Esophagus squamous epithelium (tissue), 4 donors: Measurements from ENCODE around the gene FPGT.

Source experiments
- CTCF ChIP-seq, 6 experiments: fragments of 450-650 bp in 4 of 6; fragments of 200-600 bp in 2 of 6; sonication (generic) in 2 of 6; IDR thresholded peaks; one replicate each; pipeline ENCODE4 v1.5.1; 2016 to 2019; ENCODE audit warnings: antibody characterized with exemption in 6 of 6, mild to moderate bottlenecking in 4 of 6, moderate library complexity in 4 of 6
- POLR2A ChIP-seq, 4 donors: fragments of 450-650 bp; IDR thresholded peaks; one replicate each; pipeline ENCODE4 v1.6.1; 2017; ENCODE audit warnings: antibody characterized with exemption in 4 of 4, mild to moderate bottlenecking in 4 of 4, moderate library complexity in 3 of 4

- TF ChIP-seq CTCF (IDR thresholded peaks at IDR 0.05) = no peak
- no peak for TF ChIP-seq POLR2A (IDR thresholded peaks at IDR 0.05)
Measured at GRCh38 chr1:74245168-74245772, 47.2 kb downstream of the FPGT start.
